ENCODE results near the gene ARHGDIB.

DNA sequence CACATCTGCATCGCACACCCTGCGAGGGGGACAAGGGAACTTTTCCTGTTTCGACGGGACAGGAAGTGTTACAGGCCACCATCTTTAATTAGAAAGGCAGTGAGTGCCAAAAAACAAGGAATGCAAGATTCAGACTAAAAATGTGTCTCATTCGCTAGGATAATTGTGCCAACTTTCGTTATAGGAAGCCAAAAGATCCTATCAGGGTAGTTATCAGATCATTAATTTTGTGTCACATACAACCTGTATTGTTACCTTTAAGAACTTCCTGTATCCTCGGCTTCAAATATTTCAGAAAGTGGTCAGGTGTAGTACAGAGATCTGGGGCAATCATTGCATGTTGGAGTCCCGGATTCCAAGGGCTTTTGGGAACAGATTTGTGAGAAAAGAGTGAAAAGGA, 56.5 kb downstream of the ARHGDIB start:
- TF ChIP-seq JUN (CRISPR knock-in tag; IDR thresholded peaks at IDR 0.05) = no peak
- TF ChIP-seq, protein P1, sequence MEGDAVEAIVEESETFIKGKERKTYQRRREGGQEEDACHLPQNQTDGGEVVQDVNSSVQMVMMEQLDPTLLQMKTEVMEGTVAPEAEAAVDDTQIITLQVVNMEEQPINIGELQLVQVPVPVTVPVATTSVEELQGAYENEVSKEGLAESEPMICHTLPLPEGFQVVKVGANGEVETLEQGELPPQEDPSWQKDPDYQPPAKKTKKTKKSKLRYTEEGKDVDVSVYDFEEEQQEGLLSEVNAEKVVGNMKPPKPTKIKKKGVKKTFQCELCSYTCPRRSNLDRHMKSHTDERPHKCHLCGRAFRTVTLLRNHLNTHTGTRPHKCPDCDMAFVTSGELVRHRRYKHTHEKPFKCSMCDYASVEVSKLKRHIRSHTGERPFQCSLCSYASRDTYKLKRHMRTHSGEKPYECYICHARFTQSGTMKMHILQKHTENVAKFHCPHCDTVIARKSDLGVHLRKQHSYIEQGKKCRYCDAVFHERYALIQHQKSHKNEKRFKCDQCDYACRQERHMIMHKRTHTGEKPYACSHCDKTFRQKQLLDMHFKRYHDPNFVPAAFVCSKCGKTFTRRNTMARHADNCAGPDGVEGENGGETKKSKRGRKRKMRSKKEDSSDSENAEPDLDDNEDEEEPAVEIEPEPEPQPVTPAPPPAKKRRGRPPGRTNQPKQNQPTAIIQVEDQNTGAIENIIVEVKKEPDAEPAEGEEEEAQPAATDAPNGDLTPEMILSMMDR (IDR thresholded peaks at IDR 0.05) = no peak
- no peak for TF ChIP-seq FOXK1 (CRISPR knock-in tag; IDR thresholded peaks at IDR 0.05)

Data from WTC11 (cell line).